MM.1S (cell line): ENCODE data around the gene PRKG1.

Source experiments
- DNase-seq: peaks from one replicate; pipeline ENCODE4 v3.0.0-alpha.2; 2015
- H2AFZ ChIP-seq: fragments of 300-600 bp; sonication (generic); 2 replicates; pipeline ENCODE4 v1.6.0; 2016; ENCODE audit warnings: antibody characterized with exemption, low read length
- H3F3A ChIP-seq: fragments of 300-600 bp; sonication (generic); 2 replicates; pipeline ENCODE4 v1.6.1; 2016; ENCODE audit warnings: mild to moderate bottlenecking, antibody characterized with exemption, low read length, moderate library complexity, mixed read lengths; ENCODE audit not compliant: insufficient read depth
- H3K27ac ChIP-seq: fragments of 300-600 bp; sonication (generic); 2 replicates; pipeline ENCODE4 v1.5.1; 2016; ENCODE audit warnings: mild to moderate bottlenecking, low read length
- H3K27me3 ChIP-seq: fragments of 300-600 bp; sonication (generic); replicated peaks from 2 replicates; pipeline ENCODE4 v1.6.0; 2016; ENCODE audit warnings: low read length; ENCODE audit not compliant: insufficient read depth
- H3K36me3 ChIP-seq: fragments of 300-600 bp; sonication (generic); replicated peaks from 2 replicates; pipeline ENCODE4 v1.6.1; 2016; ENCODE audit warnings: mild to moderate bottlenecking, low read length, mixed read lengths; ENCODE audit not compliant: insufficient read depth
- H3K4me1 ChIP-seq: fragments of 300-600 bp; sonication (generic); 2 replicates; pipeline ENCODE4 v1.6.1; 2016; ENCODE audit warnings: low read length, mixed read lengths
- H3K4me2 ChIP-seq: fragments of 300-600 bp; sonication (generic); 2 replicates; pipeline ENCODE4 v1.6.0; 2016; ENCODE audit warnings: low read depth, low read length
- H3K4me3 ChIP-seq: fragments of 300-600 bp; sonication (generic); 2 replicates; pipeline ENCODE4 v1.5.1; 2016; ENCODE audit warnings: low read length, mixed read lengths
- H3K79me2 ChIP-seq: fragments of 300-600 bp; sonication (generic); 2 replicates; pipeline ENCODE4 v1.6.1; 2016; ENCODE audit warnings: mixed run types, low read length, mixed read lengths
- H3K9ac ChIP-seq: fragments of 300-600 bp; sonication (generic); 2 replicates; pipeline ENCODE4 v1.6.1; 2016; ENCODE audit warnings: low read length, mixed read lengths
- H3K9me2 ChIP-seq: fragments of 300-600 bp; sonication (generic); replicated peaks from 2 replicates; pipeline ENCODE4 v1.6.1; 2016; ENCODE audit warnings: mild to moderate bottlenecking, low read length, mixed read lengths; ENCODE audit not compliant: insufficient read depth
- H3K9me3 ChIP-seq: fragments of 300-600 bp; sonication (generic); replicated peaks from 2 replicates; pipeline ENCODE4 v1.6.1; 2016; ENCODE audit warnings: mild to moderate bottlenecking, low read length, mixed read lengths; ENCODE audit not compliant: insufficient read depth
- H4K20me1 ChIP-seq: fragments of 300-600 bp; sonication (generic); 2 replicates; pipeline ENCODE4 v1.6.1; 2016; ENCODE audit warnings: mild to moderate bottlenecking, low read length, moderate library complexity, mixed read lengths; ENCODE audit not compliant: insufficient read depth
- EZH2 ChIP-seq: fragments of 300-600 bp; sonication (generic); optimal IDR thresholded peaks from 2 replicates; pipeline ENCODE3; 2017; ENCODE audit warnings: low read depth, mild to moderate bottlenecking, antibody characterized with exemption, low read length, mixed read lengths
- EZH2phosphoT487 ChIP-seq: fragments of 300-600 bp; sonication (generic); IDR thresholded peaks from 2 replicates; pipeline ENCODE4 v1.6.1; 2018; ENCODE audit warnings: antibody characterized with exemption, low read length
- TF ChIP-seq, protein P1 (sequence below): fragments of 300-600 bp; sonication (generic); IDR thresholded peaks from 2 replicates; pipeline ENCODE4 v1.5.1; 2016; ENCODE audit warnings: antibody characterized with exemption, low read length, mixed read lengths

The PRKG1 gene

DNA sequence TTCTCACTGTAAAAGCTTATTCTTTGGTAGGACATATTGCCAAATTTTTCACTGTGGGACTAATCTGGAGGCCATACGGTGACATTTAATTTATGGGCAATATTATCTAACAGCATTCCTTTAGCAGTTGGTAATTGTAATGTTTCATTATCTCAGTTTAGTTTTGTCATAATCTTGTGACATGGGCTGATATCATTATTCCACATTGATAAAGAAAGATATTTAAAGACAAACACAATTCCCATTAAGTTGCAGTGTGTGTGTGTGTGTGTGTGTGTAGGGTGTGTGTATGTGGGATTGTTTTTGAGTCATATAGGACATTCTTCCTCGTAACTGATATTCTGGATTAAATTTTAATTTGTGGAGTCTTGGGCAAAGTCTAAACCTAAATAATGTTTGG is 238.5 kb downstream of the PRKG1 start:
- Histone ChIP-seq H3K79me2 (no peaks in the 10 kb centered on the region), H3K4me3 (no peak overlapping the region), H3K27ac (no peak overlapping the region), H4K20me1 (no peaks in the 10 kb centered on the region), H3F3A (no peaks in the 10 kb centered on the region), H3K9me3 (no peaks in the 10 kb centered on the region), H3K4me1 (no peaks in the 10 kb centered on the region), H3K9ac (no peak overlapping the region), H3K4me2 (no peak overlapping the region), H2AFZ (no peak overlapping the region), H3K27me3 (no peaks in the 10 kb centered on the region), H3K36me3 (no peaks in the 10 kb centered on the region), H3K9me2 (no peaks in the 10 kb centered on the region)
- TF ChIP-seq, protein P1, sequence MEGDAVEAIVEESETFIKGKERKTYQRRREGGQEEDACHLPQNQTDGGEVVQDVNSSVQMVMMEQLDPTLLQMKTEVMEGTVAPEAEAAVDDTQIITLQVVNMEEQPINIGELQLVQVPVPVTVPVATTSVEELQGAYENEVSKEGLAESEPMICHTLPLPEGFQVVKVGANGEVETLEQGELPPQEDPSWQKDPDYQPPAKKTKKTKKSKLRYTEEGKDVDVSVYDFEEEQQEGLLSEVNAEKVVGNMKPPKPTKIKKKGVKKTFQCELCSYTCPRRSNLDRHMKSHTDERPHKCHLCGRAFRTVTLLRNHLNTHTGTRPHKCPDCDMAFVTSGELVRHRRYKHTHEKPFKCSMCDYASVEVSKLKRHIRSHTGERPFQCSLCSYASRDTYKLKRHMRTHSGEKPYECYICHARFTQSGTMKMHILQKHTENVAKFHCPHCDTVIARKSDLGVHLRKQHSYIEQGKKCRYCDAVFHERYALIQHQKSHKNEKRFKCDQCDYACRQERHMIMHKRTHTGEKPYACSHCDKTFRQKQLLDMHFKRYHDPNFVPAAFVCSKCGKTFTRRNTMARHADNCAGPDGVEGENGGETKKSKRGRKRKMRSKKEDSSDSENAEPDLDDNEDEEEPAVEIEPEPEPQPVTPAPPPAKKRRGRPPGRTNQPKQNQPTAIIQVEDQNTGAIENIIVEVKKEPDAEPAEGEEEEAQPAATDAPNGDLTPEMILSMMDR, result no peak
- TF ChIP-seq EZH2 (no peak), EZH2phosphoT487 (no peak)
- DNase-seq, result no peak

GRCh38 chr10:51313251-51313650 is 239.0 kb downstream of the PRKG1 start:
- Histone ChIP-seq H3K79me2 (no peaks in the 10 kb centered on the region), H3K4me1 (no peaks in the 10 kb centered on the region), H2AFZ (no peak overlapping the region), H3K9ac (no peak overlapping the region), H3F3A (no peaks in the 10 kb centered on the region), H4K20me1 (no peaks in the 10 kb centered on the region), H3K9me2 (no peaks in the 10 kb centered on the region), H3K27ac (no peak overlapping the region), H3K4me2 (no peak overlapping the region), H3K36me3 (no peaks in the 10 kb centered on the region), H3K4me3 (no peak overlapping the region), H3K9me3 (no peaks in the 10 kb centered on the region), H3K27me3 (no peaks in the 10 kb centered on the region)
- no peak for TF ChIP-seq EZH2
- no peak for TF ChIP-seq EZH2phosphoT487
- TF ChIP-seq, protein P1, result no peak
- DNase-seq, result no peak

- DNase-seq, result no peak
- H4K20me1 ChIP-seq, result no peaks in the 10 kb centered on the region
- no peaks in the 10 kb centered on the region for H3K9me2 ChIP-seq
- no peak overlapping the region for H3K27ac ChIP-seq
- H3K4me1 ChIP-seq, result no peaks in the 10 kb centered on the region
- no peaks in the 10 kb centered on the region for H3K79me2 ChIP-seq
- TF ChIP-seq, protein P1, result no peak
- TF ChIP-seq EZH2 (no peak), EZH2phosphoT487 (no peak)
- no peak overlapping the region for H3K4me2 ChIP-seq
- H3K4me3 ChIP-seq, result no peak overlapping the region
- H3F3A ChIP-seq, result no peaks in the 10 kb centered on the region
- no peaks in the 10 kb centered on the region for H3K36me3 ChIP-seq
- no peaks in the 10 kb centered on the region for H3K27me3 ChIP-seq
- H3K9me3 ChIP-seq, result no peaks in the 10 kb centered on the region
- no peak overlapping the region for H2AFZ ChIP-seq
- H3K9ac ChIP-seq, result no peak overlapping the region
Observed at GRCh38 chr10:51313773-51314478, 239.6 kb downstream of the PRKG1 start.
